HG03354 (cell line): ENCODE measurements around the gene DNAH17.

Experiments used
- ATAC-seq: cut with Tn5 transposase; IDR thresholded peaks from one replicate; pipeline ENCODE4 v1.9.1; 2021; ENCODE audit warnings: mild to moderate bottlenecking; ENCODE audit not compliant: unreplicated experiment, poor library complexity, severe bottlenecking

Gene DNAH17, protein sequence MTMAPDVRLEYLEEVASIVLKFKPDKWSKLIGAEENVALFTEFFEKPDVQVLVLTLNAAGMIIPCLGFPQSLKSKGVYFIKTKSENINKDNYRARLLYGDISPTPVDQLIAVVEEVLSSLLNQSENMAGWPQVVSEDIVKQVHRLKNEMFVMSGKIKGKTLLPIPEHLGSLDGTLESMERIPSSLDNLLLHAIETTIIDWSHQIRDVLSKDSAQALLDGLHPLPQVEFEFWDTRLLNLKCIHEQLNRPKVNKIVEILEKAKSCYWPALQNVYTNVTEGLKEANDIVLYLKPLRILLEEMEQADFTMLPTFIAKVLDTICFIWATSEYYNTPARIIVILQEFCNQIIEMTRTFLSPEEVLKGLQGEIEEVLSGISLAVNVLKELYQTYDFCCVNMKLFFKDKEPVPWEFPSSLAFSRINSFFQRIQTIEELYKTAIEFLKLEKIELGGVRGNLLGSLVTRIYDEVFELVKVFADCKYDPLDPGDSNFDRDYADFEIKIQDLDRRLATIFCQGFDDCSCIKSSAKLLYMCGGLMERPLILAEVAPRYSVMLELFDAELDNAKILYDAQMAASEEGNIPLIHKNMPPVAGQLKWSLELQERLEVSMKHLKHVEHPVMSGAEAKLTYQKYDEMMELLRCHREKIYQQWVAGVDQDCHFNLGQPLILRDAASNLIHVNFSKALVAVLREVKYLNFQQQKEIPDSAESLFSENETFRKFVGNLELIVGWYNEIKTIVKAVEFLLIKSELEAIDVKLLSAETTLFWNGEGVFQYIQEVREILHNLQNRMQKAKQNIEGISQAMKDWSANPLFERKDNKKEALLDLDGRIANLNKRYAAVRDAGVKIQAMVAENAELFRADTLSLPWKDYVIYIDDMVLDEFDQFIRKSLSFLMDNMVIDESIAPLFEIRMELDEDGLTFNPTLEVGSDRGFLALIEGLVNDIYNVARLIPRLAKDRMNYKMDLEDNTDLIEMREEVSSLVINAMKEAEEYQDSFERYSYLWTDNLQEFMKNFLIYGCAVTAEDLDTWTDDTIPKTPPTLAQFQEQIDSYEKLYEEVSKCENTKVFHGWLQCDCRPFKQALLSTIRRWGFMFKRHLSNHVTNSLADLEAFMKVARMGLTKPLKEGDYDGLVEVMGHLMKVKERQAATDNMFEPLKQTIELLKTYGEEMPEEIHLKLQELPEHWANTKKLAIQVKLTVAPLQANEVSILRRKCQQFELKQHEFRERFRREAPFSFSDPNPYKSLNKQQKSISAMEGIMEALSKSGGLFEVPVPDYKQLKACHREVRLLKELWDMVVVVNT (N-terminal part only)

DNA sequence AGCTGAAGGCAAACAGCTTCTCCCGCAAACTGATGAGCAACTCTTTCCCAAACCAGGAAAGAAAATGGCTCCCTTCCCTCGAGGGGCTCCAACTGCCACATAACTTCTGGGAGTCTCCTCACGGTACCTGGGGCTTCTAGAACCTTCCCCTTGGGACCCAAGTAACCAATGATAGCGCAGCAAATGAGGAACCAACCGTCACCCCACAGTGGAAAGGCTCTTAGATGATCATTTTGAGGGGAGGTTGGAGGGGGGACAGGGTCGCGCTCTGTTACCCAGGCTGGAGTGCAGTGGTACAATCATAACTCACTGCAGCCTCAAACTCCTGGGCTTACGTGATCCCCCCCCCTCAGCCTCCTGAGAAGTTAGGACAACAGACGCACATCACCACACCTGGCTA, at the start of gene DNAH17:
Gene DNAH17 (minus strand): TSS at position 101 of the 400 bp plus-strand sequence. CDS start 2,339 bp downstream, outside the sequence.
- ATAC-seq: no peak

DNA sequence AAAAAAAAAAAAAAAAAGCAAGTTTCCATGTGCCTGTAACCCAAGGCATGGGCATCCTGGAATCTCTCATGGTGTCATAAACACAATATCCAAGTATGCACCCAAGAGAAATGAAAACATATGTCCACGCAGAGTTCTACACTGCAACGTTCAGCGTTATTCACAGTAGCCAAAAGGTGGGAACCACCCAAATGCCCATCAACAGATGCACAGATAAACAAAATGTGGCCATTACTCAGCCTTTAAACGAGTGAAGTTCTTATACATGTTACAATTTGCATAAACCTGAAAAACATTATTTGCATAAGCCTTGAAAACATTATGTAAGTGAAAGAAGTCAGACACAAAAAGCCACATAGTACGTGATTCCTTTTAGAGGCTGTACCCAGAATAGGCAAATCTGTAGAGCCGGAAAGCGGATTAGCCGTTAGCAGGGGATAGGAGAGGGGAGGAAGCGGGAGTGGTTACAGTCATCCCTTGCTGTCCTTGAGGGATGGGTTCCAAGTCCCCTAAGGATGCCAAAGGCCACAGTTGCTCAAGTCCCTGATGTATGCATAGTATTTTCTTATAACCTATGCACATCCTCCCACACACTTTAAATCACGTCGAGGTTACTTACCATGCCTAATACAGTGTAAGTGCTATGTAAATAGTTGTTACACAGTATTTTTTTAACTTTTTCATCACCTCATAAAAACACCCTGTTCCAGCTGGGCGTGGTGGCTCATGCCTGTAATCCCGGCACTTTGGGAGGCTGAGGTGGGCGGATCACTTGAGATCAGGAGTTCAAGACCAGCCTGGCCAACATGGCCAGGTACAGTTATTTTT, 47.3 kb upstream of the DNAH17 start:
- no peak for ATAC-seq

DNA sequence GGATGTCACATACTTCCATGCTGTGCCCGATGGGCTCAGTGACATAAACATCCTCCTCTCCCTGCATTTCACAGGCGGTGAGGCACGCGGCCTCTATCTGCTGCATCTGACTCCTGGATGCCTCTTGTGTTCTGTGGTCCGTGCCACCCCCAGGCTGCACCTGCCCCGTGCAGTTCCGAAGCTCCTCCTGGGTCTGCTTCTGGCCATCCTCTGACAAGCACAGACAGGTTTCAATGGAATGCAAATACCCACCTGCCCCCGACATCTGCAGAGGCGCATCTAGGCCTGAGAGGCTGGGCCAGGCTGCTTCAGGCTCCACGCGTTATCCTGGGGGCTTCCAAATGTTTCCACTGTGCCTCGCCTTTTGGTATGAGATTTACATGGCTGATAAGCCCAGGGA, 46.3 kb upstream of the DNAH17 start:
- ATAC-seq: no peak

GRCh38 chr17:78622491-78623265, 45.5 kb upstream of the DNAH17 start:
- ATAC-seq: no peak

- no peak for ATAC-seq
Observed at GRCh38 chr17:78621720-78622490, 44.7 kb upstream of the DNAH17 start.

- ATAC-seq: no peak
Observed at GRCh38 chr17:78620099-78620498, 42.9 kb upstream of the DNAH17 start.

GRCh38 chr17:78619334-78619733, 42.1 kb upstream of the DNAH17 start:
- ATAC-seq: no peak

- ATAC-seq: no peak
Observed at GRCh38 chr17:78618264-78619066, 41.3 kb upstream of the DNAH17 start.

DNA sequence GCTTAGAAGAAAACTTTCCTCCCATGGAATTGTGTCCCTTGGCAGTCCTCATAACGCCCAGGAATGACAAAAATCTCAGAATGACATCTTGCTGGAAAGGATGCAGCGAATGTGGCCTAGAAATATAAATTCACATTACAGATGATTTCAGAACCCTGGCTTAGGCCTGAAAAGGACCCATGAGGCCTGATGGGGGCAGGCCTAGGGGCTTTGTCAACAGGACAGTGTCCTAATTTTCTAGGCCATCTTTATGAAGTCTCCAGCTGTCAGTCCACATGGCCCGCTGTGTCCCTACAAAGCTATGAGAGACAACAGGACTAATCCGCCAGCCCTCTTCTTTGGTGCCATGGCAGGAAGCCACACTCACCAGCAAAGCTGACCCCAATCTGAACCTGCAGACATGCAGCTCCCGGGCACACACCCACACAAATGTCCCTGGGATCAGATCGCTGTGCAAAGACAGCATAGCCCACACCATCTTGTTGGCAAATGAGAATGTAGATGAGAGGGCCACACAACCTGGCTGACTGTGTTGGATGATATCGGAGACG, 40.4 kb upstream of the DNAH17 start:
- ATAC-seq: no peak

- ATAC-seq: no peak
Observed at GRCh38 chr17:78616946-78617345, 39.8 kb upstream of the DNAH17 start.

GRCh38 chr17:78615631-78616030, 38.4 kb upstream of the DNAH17 start:
- ATAC-seq: no peak

DNA sequence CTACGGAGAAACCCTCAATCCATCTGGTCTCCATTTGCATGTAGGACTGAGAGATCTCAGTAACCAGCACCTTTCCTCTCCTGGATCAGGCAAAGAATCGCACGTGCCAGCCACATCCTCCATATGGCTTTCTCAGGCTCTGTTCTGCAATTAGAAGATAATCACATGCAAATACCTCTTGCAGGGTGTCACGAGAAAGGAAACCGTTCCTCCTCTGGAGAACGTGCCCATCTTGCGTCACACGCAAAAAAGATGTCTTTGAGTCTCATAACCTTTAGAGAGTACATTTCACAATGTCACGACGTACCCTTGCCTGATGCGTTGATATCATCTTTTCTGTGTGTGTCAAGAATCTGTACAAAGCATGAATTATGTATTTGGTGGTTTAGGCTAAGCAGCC, 36.2 kb upstream of the DNAH17 start:
- no peak for ATAC-seq

DNA sequence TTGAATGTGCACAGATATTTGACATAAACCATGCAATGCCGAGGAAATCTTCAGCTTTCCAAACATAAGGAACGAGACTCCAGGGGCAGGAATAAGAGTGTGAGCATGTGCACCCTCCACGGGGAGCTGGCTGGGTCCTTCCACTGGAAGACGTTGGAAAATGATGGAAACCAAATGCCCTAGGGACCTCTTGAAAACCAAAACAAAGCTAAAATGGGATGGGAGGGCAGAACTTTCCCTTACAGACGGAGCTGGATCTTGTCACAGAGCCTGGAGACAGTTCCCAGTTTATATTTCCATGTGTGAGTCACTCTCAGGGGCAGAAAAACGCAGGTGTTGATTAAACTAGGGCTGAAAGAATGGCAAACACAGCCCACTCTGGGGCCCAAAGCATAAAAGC, 34.4 kb upstream of the DNAH17 start:
- no peak for ATAC-seq

DNA sequence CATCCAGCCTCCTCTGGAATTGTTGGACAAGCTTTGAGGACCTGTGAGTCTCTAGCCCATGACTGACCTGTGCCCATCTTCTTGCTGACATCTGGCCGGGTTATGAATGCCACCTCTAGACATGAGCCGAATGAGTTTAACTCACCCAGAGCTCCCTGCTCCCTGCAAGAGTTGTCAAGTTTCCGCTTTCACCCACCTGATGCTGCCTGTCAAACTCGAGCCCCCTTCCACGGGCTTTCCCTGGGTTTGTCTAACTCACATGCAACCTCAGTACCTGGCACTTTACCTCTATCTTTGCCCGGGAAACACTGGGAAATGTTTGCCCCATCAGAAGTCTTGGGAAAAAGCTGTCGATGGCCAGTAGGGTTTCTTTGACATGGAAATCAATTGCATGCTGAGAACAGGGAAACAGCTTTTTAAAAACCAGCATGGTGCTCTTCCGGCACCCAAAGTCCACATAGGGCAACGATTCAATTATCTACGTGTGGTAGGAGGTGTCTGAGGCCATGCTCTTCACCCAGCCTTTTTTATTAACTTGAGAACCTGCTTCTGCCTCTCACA, 33.8 kb upstream of the DNAH17 start:
- no peak for ATAC-seq

- no peak for ATAC-seq
Observed at GRCh38 chr17:78609191-78609641, 32.0 kb upstream of the DNAH17 start.

- ATAC-seq: no peak
Observed at GRCh38 chr17:78608804-78609186, 31.6 kb upstream of the DNAH17 start.
